Cardiac muscle cell (in vitro differentiated cells and primary cell): Measurements from ENCODE around the gene HIVEP3. TPM values are rescaled to one million over a fixed set of nuclear protein-coding genes. Genes with fewer than 3 reads are reported as not detected.

Source experiments
- DNase-seq, 2 donors: peaks; one replicate each; pipeline versions ENCODE4 v3.0.0 to v3.0.0-alpha.2; 2010 to 2017; ENCODE audit warnings: low read depth in 1 of 2, low spot score in 1 of 2
- H3K27ac ChIP-seq: fragments of 200-600 bp; sonication (generic); 2 replicates; pipeline ENCODE4 v1.5.1; 2016
- H3K27me3 ChIP-seq: fragments of 200-600 bp; sonication (generic); 2 replicates; pipeline ENCODE4 v1.6.0; 2016; ENCODE audit warnings: control low read depth
- H3K36me3 ChIP-seq: fragments of 200-600 bp; sonication (generic); 2 replicates; pipeline ENCODE4 v1.5.1; 2016; ENCODE audit warnings: control low read depth
- H3K4me1 ChIP-seq: fragments of 200-600 bp; sonication (generic); 2 replicates; pipeline ENCODE4 v1.8.1; 2017; ENCODE audit warnings: low read depth, mild to moderate bottlenecking, mixed run types
- H3K4me3 ChIP-seq: fragments of 200-600 bp; sonication (generic); 2 replicates; pipeline ENCODE4 v1.5.1; 2016; ENCODE audit warnings: mild to moderate bottlenecking
- H3K9me3 ChIP-seq: fragments of 200-600 bp; sonication (generic); 2 replicates; pipeline ENCODE4 v1.5.1; 2017; ENCODE audit warnings: low read depth, mild to moderate bottlenecking, control low read depth
- CTCF ChIP-seq: IDR thresholded peaks from 2 replicates; pipeline ENCODE4 v1.5.1; 2012; ENCODE audit warnings: low read depth, mild to moderate bottlenecking, low read length
- polyA plus RNA-seq: library from polyadenylated mRNA; unstranded; fragments of >200 nt; fragmentation: Nextera tagmentation; extraction: Ambion mirVana; gene quantifications from 2 replicates; pipeline ENCODE4 v1.2.1, GENCODE V29; 2016
- total RNA-seq: library from RNA; depleted of rRNA; stranded (reverse); fragments of >200 nt; gene quantifications from 2 replicates; pipeline ENCODE4 v1.2.3, GENCODE V29; 2016

Gene HIVEP3
- total and polyA plus RNA-seq, 2 experiments from 2014 or later: 0.42 to 0.62 TPM

DNA sequence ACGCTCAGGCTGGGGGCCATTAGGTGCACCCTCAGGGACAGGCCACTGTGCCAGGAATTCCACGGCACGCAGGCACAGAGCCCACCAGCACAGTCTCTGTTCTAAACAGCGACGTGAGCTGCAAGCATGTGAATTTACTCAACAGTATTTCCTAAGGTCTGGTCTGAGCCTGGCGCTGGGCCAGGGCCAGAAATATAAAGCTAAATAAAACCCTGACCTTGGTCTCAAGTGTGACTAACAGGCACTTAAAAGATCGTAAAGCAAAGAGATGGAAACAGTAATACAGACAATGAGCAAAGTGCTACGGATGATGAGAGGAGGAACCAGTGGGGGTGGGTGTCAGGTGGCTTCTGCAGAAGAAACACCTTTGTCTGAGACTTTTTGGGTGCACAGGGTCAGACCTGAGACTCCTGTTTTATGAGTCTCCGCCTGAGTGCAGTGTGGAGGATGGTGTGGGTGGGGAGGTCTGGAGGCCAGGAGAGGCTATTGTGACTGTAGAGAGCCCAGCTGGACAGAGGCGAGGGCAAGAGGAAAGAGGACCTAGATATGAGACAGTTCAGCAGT, 380.9 kb downstream of the HIVEP3 start:
- H3K27me3 ChIP-seq: no peaks in the 10 kb centered on the region
- no peak overlapping the region for H3K4me3 ChIP-seq
- H3K9me3 ChIP-seq: no peaks in the 10 kb centered on the region
- H3K4me1 ChIP-seq: peaks cover 58% of the 10 kb centered on the region
- no peak for TF ChIP-seq CTCF
- peak; percentile 80 to 83 for DNase-seq
- no peaks in the 10 kb centered on the region for H3K36me3 ChIP-seq
- peak overlapping the region; percentile 78 for H3K27ac ChIP-seq

- Histone ChIP-seq H3K4me1 (peaks cover 59% of the 10 kb centered on the region), H3K9me3 (no peaks in the 10 kb centered on the region), H3K27ac (peak overlapping the region; percentile 77)
Measured at GRCh38 chr1:41537251-41537650, 381.5 kb downstream of the HIVEP3 start.

GRCh38 chr1:41536361-41536802, 382.3 kb downstream of the HIVEP3 start:
- H3K4me3 ChIP-seq: no peak overlapping the region
- TF ChIP-seq CTCF: no peak
- peak overlapping the region; percentile 41 for H3K27ac ChIP-seq
- H3K4me1 ChIP-seq: peaks cover 59% of the 10 kb centered on the region
- no peak for DNase-seq
- H3K27me3 ChIP-seq: no peaks in the 10 kb centered on the region
- H3K36me3 ChIP-seq: no peaks in the 10 kb centered on the region
- H3K9me3 ChIP-seq: no peaks in the 10 kb centered on the region

More at GRCh38 chr1:41537251-41537650, 381.5 kb downstream of the HIVEP3 start:
- Histone ChIP-seq H3K27me3 (no peaks in the 10 kb centered on the region), H3K36me3 (no peaks in the 10 kb centered on the region), H3K4me3 (no peak overlapping the region)
- DNase-seq: no peak
- TF ChIP-seq CTCF: no peak

- Histone ChIP-seq H3K27ac (peak overlapping the region; percentile 41), H3K4me3 (no peak overlapping the region), H3K36me3 (no peaks in the 10 kb centered on the region), H3K4me1 (peaks cover 59% of the 10 kb centered on the region), H3K27me3 (no peaks in the 10 kb centered on the region), H3K9me3 (no peaks in the 10 kb centered on the region)
- DNase-seq: no peak
- TF ChIP-seq CTCF: no peak
Measured at GRCh38 chr1:41535716-41536115, 383.0 kb downstream of the HIVEP3 start.

GRCh38 chr1:41535276-41535675, 383.4 kb downstream of the HIVEP3 start:
- Histone ChIP-seq H3K9me3 (no peaks in the 10 kb centered on the region), H3K27ac (no peak overlapping the region), H3K27me3 (no peaks in the 10 kb centered on the region), H3K4me3 (no peak overlapping the region), H3K4me1 (peaks cover 59% of the 10 kb centered on the region), H3K36me3 (no peaks in the 10 kb centered on the region)
- no peak for DNase-seq
- no peak for TF ChIP-seq CTCF
